NCI-H524 treated with DMSO at 0.1 percent for 48 hours (cell line): ENCODE results near the gene DLX3.

Source experiments
- DNase-seq: peaks from one replicate; lab custom pipeline; 2025; lab: John Stamatoyannopoulos, UW

Gene DLX3

DNA sequence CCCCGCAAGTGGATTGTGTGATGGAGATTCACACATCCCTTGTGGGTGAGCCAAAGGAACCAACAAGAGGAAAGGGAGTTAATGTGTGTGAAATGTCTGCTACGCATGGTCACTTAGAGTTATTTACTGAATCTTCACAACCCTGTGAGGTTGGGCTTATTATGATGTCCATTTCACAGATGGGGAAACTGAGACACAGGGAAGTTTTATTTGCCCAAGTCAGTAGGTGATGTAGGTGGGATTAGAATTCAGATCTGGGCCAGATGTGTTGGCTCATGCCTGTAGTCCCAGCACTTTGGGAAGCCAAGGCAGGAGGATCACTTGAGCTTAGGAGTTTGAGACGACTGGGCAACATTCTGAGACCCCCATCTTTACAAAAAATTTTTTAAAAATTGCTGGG is 37.7 kb downstream of the DLX3 start:
- DNase-seq, result no peak

DNA sequence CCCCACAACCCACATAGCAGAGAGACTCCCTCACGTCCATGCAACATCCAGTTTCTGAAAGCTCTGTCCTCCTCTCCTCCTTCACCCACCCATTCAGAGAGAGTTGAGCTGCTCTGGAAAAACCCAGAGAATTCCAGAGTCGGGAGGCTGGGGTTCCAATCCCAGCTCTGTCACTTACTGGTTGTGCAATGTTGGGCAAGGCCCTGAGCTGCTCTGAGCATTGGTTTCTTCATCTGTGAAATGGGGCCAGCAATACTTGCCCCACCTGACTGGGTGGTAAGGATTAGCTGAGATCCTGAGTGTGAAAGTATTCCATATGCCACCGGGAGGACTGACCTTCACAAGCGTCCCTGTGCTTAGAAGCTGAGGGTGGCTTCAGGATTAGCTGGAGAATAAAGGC is 38.2 kb downstream of the DLX3 start:
- no peak for DNase-seq

DNA sequence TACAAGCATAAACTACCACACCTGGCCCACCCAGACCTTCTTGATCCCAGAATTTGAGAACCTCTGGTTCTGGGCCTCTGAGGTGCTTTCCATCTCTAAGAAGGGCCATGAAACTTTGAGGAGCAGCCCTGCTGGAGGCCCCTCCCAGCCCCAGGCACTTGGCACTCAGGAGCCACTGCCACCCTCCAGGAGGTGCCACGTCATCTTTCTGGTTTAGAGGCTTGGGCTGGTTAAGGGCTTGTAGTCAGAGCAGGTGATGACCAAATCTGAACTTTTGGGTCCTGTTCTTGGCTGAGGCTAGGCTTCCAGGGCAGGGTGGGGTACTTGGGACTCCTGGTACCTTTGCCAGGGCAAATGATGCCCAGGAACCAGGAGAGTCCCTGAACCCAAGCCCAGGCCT is 39.9 kb downstream of the DLX3 start:
- DNase-seq, result no peak

DNA sequence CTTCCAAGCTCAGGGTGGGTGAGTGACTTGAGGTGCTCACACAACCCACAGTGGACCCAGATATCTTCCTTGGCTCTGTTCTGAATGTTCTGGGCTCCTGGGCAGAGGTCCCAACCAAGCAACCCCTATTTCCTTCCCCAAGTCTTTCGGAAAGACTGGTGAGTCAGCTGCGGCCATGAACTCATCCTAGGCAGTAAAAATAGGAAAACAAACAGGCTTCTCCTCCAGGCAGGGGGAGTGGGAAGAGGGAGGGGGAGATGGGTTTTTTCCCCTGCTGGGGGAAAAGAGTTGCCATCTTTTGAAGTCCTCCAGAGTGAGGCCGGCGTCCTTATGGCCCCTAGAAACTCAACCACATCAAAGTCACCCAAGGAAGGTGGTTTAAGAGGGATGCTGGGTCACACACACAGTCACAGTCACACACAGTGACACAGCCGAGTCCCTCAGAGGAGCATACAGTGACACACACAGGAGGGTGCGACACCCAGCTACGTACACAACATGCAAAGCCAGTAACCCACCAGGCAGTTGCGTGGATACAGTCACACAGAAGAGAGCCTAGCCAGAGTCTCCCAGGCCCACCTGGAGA is 42.0 kb downstream of the DLX3 start:
- DNase-seq, result no peak

DNA sequence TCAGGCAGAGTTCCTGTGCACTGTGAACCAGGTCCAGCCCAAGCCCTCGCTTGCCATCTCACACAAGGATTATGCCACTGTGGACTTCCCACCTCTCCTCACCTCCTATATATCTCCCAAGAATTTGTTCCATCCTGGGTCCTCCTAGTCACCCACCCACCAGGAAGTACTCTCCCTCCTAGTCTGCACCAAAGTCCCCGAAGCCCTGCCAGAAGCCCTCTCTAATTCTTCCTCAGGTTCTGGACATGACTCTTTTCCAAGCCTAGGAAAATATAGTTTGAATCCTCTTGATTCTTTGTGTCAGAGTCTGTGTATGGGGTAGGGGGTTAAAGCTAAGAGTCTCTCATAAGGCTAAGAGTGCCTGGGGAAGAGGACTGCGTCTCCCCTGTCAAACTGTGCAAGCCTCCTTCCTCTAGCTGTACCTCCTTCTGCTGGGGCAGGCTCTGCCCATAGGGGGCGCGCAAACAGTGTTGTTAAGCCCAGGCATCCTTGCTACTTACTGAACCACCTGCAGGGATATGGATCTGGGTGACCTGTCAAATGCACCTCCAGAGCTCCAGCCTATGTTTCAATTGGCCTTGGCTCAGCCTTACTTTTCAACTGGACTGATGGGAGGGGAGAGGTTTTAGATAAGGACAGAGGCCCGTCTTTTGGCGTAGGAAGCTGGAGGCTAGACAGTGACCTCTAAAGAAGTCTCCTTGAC is 42.7 kb downstream of the DLX3 start:
- DNase-seq, result peak; percentile 40

DNA sequence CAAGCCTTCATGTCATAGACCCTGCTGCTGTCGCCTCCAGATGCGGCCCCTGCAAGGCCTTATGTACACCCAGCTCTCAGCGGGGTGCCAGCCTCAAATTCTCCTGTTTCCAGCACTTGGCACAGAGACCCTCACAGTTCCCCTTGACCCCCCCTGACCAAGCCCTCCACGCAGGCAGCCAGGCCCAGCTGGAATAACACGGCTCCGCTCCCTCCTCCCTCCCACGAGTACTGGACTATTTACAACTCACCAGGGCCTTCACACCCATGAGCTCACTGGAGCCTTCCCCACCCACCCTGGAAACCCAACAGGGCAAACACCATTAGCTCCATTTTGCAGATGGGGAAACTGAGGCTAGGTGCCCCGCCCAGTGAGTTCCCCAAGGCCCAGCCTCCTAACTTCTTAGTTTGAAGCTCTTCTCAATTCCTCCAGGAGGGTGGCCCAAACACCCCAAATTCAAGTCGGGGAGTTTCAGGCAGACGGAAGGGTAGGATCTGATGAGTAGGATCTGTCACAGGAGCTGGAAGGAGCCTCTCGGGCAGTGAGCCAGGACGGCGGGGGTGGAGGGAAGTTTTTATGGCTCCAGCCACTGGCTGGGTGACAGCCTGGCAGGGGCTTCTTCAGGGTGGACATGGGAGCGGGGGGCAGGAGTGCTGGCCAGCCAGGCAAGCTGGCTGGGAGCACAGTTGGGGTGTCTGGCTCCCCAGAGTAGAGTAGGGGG is 43.5 kb downstream of the DLX3 start:
- no peak for DNase-seq

DNA sequence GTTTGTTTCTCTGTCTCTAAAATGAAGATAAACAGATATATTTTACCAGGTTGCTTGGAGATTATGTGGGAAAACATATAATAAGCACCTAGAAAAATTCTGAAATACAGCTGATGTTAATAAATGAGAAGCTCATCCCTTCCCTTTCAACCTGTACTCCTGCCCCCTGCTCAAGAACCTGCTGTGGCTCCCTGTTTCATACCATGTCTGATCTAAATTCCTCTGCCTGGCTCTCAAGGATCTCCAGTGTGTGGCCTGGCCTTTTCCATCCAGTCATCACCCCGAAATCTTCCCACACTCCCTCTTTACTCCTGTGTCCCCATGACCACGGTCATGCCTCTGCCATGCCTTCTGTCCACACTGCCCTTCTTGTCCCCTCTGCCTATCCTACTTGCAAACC is 45.4 kb downstream of the DLX3 start:
- no peak for DNase-seq

DNA sequence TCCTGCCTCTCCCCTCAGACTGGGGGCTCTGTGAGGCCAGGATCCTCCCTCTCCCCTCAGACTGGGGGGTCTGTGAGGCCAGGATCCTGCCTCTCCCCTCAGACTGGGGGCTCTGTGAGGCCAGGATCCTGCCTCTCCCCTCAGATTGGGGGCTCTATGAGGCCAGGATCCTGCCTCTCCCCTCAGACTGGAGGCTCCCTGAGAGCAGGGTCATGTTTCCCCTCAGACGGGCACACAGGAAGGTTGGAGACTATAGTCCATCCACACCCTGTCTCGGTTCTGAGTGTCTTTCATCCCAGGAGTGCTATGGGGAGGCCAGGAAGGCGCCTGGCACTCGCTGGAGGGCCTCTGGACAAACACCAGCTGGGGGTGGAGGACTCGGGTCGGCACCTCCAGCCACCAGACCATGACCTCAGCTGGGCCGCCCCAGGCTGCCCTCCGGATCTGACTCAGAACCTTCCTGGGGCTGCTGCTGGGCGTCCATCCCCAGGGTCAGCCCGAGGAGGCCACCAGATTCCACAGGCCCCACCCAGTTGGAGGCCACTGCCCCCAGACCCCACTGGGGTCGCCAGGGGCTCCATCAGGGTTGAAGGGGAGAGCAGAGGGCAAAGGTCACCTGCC is 48.0 kb downstream of the DLX3 start:
- no peak for DNase-seq

DNA sequence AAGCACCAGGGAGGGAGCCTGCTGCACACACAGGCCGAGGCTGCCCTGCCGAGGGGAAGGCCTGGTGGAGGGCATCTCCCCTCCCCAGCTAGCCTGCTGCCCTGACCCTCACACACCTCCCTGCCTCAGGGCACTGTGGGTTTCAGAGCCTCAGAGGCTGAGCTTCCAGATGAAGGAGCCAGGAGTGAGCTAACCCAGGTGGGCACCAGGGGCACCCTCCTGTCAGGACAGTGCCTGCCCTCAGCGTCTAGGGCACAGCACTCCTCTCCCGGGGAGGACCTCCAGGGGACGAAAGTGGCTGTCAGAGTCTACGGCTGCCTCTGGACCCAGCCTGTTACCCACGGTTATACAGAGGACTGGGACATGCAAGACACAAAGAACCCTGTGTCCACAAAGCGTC is 48.8 kb downstream of the DLX3 start:
- DNase-seq, result no peak

DNA sequence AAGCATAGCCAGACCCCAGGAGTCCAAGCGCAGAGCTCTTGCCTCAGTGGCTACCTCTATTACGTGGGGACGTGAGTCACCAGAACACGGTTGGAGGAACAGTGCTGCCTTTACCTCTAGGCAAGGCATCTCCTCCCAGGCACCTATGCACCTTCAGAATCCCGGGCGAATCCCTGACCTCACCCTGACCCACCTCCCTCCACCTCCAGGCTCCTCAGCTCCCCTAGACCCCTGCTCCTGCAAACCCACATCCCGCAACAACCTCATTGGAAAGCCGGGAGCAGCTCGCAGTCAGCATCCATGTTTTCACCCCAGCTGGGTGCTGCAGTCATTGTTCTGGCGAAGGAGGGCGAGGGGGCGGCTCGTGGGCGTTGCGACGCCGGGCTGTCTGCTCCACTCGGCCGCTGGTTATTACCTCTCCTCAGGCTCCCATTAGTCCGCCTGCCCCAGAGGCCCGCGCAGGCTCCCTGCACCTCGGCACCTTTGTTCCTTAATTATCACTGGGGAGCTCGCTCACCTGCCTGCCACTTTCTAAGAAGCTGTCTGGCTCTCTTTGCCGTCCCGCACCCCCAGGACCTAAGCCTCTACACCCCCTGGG is 50.7 kb downstream of the DLX3 start:
- no peak for DNase-seq

DNA sequence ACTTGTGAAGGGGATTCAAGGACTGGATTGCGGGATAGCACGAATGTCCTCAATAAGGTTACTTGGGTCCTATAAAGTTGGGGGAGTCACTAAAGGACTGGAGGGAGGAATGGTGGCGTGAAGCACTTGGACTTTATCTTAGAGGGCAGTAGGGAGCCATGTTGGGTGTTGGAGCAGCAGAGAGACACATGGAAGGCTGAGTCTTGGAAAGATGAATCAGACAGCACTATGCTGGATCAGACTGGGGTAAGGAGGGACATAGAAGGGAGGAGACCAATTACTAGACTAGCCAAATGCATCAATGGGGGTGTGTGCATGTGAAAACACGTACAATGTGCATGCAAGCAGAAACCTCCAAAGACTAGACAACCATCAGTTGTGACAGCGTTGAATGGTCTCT is 52.1 kb downstream of the DLX3 start:
- DNase-seq, result no peak

DNA sequence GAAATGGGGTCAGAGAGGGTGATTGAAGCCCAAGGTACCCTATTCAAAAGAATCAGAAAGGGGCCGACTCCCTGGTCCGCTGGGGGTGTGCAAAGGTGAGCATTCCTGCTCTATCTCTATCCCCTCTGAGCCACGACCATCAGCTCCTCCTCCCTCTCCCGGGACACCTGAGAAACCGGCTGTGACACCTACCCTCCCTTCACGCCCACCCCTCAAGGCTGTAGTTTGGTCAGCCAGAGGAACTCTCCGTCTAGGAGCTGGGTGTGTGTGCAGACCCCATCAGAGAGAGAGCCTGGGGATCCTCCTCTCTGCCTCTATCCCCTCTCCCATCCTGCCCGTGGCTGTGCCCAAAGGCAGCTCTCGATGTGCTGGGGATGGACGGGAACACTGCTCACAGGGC is 53.6 kb downstream of the DLX3 start:
- DNase-seq, result no peak
